Fibroblast of villous mesenchyme (primary cell): Measurements from ENCODE around the gene FZR1. TPM values are rescaled to one million over a fixed set of nuclear protein-coding genes. Genes with fewer than 3 reads are reported as not detected.

Source experiments
- DNase-seq: peaks from one replicate; pipeline ENCODE4 v3.0.0-alpha.2; 2010; ENCODE audit warnings: low read depth
- H3K4me3 ChIP-seq: 2 replicates; pipeline ENCODE4 v1.5.1; 2011; ENCODE audit warnings: low read depth, mild to moderate bottlenecking, low read length
- total RNA-seq: library from RNA; depleted of rRNA; stranded (reverse); fragments of >200 nt; gene quantifications from 2 replicates; pipeline ENCODE4 v1.2.3, GENCODE V29; 2012
- TF ChIP-seq, protein P1 (sequence below): IDR thresholded peaks from 2 replicates; pipeline ENCODE4 v1.5.1; 2012; ENCODE audit warnings: low read depth, mild to moderate bottlenecking, low read length; ENCODE audit not compliant: insufficient read depth

The FZR1 gene
- total RNA-seq, 1 donor = 37.6 TPM

DNA sequence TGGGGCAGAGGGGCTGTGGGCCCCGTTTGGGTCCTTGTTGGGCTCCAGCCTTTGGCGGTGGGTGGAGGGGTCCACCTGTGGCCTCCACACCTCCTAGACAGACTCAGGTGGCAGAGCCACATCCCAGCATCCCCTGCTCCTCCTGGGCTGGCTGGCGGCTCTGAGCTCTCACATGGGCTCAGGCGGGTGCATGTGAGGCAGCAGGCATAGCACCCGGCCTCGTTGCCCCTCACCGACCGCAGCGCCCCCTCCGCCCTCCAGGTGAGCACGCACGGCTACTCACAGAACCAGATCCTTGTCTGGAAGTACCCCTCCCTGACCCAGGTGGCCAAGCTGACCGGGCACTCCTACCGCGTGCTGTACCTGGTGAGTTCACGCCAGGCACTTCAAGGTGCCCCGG, 26.9 kb downstream of the FZR1 start:
- no peak for DNase-seq
- no peak overlapping the region for H3K4me3 ChIP-seq
- TF ChIP-seq, protein P1, sequence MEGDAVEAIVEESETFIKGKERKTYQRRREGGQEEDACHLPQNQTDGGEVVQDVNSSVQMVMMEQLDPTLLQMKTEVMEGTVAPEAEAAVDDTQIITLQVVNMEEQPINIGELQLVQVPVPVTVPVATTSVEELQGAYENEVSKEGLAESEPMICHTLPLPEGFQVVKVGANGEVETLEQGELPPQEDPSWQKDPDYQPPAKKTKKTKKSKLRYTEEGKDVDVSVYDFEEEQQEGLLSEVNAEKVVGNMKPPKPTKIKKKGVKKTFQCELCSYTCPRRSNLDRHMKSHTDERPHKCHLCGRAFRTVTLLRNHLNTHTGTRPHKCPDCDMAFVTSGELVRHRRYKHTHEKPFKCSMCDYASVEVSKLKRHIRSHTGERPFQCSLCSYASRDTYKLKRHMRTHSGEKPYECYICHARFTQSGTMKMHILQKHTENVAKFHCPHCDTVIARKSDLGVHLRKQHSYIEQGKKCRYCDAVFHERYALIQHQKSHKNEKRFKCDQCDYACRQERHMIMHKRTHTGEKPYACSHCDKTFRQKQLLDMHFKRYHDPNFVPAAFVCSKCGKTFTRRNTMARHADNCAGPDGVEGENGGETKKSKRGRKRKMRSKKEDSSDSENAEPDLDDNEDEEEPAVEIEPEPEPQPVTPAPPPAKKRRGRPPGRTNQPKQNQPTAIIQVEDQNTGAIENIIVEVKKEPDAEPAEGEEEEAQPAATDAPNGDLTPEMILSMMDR = no peak

DNA sequence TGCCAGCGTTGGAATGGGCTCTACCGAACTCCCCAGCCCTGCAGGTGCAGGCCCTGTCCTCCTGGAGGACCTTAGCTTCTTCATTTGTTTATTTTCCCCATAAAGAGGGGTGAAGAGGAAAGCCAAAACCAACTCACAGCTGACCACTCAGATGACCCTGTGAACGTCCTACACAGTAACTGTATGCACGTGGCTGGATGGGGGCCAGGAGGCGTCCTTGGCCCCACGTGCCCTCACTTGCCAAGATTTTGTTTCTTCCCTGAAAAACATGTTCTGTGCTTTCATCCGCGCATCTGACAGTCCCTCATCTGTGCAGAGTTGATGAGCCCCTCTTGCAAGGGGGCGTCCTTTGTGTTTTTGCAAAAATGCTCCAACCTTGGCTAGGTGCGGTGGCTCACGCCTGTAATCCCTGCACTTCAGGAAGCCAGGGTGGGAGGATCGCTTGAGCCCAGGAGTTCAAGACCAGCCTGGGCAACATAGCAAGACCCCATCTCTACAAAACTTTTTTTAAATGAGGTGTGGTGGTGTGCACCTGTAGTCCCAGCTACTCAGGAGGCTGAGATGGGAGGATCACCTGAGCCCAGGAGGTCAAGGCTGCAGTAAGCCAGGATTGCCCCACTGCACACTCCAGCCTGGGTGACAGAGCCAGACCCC, 27.6 kb downstream of the FZR1 start:
- TF ChIP-seq, protein P1 = no peak
- no peak overlapping the region for H3K4me3 ChIP-seq
- DNase-seq = no peak

DNA sequence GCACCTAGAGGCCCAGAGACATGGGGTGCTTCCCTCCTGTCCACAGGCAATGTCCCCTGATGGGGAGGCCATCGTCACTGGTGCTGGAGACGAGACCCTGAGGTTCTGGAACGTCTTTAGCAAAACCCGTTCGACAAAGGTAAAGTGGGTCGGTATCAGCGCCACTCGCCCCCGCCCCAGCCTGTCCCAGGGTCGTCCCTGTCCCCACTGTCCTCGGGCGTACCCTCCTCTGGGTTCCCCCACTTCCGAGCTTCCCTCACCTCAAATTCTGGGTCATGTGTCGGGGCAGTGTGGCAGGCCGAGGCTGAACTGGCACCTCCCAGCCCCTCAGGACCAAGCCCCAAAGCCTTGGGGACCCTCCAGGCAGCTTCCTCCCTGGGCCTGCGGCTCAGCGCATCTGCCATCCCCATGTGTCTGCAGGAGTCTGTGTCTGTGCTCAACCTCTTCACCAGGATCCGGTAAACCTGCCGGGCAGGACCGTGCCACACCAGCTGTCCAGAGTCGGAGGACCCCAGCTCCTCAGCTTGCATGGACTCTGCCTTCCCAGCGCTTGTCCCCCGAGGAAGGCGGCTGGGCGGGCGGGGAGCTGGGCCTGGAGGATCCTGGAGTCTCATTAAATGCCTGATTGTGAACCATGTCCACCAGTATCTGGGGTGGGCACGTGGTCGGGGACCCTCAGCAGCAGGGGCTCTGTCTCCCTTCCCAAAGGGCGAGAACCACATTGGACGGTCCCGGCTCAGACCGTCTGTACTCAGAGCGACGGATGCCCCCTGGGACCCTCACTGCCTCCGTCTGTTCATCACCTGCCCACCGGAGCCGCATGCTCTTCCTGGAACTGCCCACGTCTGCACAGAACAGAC, 28.5 kb downstream of the FZR1 start:
- H3K4me3 ChIP-seq = no peak overlapping the region
- TF ChIP-seq, protein P1 = no peak
- no peak for DNase-seq

DNA sequence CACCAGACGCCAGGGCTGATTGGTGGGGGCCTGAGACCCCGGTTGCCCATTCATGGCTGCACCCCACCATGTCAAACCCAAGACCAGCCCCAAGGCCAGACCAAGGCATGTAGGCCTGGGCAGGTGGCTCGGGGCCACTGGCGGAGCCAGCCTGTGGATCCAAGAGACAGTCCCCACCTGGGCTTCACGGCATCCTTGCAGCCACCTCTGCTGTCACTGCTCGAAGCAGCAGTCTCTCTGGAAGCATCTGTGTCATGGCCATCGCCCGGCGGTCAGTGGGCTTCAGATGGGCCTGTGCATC, 29.1 kb downstream of the FZR1 start:
- H3K4me3 ChIP-seq = no peak overlapping the region
- TF ChIP-seq, protein P1 = no peak
- no peak for DNase-seq

DNA sequence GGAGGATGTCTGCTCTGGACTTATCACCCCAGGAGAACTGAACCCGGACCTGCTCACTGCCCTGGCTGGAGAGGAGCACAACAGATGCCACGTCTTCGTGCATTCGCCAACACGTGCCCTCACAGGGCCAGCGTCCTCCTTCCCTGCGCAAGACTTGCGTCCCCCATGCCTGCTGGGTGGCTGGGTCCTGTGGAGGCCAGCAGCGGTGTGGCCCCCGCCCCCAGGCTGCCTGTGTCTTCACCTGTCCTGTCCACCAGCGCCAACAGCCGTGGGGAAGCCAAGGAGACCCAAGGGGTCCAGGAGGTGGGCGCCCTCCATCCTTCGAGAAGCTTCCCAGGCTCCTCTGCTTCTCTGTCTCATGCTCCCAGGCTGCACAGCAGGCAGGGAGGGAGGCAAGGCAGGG, 29.5 kb downstream of the FZR1 start:
- no peak overlapping the region for H3K4me3 ChIP-seq
- TF ChIP-seq, protein P1 = no peak
- no peak for DNase-seq

DNA sequence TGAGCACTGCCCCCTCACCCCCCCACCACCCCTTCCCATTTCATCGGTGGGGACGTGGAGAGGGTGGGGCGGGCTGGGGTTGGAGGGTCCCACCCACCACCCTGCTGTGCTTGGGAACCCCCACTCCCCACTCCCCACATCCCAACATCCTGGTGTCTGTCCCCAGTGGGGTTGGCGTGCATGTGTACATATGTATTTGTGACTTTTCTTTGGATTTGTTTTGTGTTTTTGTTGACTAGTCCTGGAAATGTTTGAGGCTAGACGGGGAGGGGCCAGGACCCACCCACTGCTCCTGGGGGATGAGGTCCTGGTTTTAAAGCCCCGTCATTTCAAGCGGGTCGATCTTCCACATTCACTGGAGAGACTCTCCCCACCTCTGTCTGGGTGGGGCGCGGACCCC, 29.9 kb downstream of the FZR1 start:
- TF ChIP-seq, protein P1 = no peak
- no peak for DNase-seq
- H3K4me3 ChIP-seq = no peak overlapping the region
